Dermis blood vessel endothelial cell (primary cell): ENCODE data around the gene RNF217. TPM values are rescaled to one million over a fixed set of nuclear protein-coding genes. Genes with fewer than 3 reads are reported as not detected.

ENCODE experiments used
- DNase-seq: peaks from one replicate; pipeline ENCODE4 v3.0.0; 2010
- total RNA-seq: library from RNA; depleted of rRNA; stranded (reverse); fragments of >200 nt; gene quantifications from 2 replicates; pipeline ENCODE4 v1.2.3, GENCODE V29; 2014

The RNF217 gene
- total RNA-seq, 1 donor from 2014 or later: 17.5 TPM

DNA sequence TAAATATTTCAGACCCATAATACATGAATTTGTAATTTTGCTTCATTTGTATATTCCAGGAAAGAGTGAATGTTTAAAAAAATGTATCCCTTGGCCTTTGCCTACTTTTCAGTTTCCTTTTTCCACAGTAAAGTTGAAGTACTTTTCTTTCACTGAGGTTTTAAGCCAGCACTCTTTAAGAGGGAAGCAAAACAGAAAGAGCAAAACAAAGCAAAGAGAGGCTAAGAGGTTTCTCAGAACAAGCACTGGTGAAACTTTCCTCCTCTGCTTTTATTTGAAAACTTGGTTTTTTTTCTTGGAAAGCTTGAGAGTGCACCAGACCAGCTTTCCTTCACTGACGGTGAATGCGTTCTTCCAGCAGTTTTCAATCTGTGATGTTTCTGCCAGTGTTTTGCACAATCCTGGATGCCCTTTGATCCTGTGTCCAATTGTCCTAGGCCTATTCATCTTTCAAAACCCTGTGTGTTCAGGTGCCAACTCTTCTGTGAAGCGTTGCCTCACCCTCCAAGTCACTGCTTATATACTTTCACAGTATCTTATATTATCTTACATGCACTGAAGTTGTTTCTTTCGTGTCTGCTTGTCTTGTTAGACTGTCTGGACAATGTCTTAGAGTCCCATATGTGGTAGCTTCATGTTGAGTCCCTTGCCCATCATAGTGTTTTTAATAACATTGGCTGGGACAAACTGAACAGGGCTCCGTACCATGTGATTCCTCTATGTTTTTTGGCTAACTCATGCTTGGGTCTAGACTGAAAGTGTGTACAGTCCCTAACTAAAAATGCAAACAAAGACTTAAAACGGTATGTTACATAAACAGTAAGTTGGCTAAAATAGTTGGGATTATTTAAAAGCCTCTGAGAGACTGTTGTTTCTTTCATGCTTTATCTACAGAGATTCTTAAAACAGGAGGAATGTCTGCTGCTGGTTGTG, 1.9 kb downstream of the RNF217 start:
- DNase-seq: peak; percentile 43

DNA sequence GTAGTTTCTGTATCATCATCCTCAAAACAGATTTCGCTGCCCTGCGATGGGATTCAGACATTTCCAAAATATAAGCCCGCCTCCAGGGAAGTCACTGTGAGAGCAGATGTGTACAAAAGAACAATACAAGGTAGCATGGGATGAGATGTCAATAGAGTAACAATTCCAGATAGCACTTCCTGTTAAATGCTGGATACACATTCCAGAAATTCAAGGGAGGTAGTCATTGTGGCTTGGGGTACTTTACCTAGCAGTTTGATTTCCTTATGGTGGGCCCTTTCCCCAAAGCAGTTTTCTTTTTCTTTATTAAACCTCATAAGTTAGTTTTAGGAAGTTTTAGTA, 2.5 kb downstream of the RNF217 start:
- DNase-seq: peak; percentile 40

GRCh38 chr6:124965424-124965850, 3.2 kb downstream of the RNF217 start:
- peak; percentile 53 for DNase-seq

GRCh38 chr6:124967444-124967843, 5.2 kb downstream of the RNF217 start:
- peak; percentile 11 for DNase-seq

DNA sequence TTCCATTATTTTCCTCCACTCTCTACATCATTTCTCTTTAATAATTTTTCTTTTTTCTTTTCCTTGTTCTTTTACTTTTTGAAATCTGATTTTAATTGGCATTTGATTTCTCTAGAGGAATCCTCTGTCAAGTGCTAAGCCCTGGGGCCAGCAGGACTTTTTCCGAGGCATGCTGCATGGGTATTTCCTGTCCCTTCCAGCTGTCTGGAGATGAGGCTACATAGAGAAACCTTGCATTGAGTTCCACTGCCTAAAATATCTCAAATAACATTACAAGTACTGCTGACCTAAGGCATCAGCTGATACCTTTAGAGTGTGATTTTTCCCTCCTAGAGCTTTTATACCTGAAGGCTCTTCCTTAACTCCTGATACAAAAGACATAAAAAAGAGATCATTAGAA, 6.2 kb downstream of the RNF217 start:
- DNase-seq: peak; percentile 17

- no peak for DNase-seq
Measured at GRCh38 chr6:124970243-124970642, 8.0 kb downstream of the RNF217 start.

- no peak for DNase-seq
Measured at GRCh38 chr6:124970763-124971162, 8.5 kb downstream of the RNF217 start.

- DNase-seq: no peak
Measured at GRCh38 chr6:124973780-124974179, 11.5 kb downstream of the RNF217 start.

DNA sequence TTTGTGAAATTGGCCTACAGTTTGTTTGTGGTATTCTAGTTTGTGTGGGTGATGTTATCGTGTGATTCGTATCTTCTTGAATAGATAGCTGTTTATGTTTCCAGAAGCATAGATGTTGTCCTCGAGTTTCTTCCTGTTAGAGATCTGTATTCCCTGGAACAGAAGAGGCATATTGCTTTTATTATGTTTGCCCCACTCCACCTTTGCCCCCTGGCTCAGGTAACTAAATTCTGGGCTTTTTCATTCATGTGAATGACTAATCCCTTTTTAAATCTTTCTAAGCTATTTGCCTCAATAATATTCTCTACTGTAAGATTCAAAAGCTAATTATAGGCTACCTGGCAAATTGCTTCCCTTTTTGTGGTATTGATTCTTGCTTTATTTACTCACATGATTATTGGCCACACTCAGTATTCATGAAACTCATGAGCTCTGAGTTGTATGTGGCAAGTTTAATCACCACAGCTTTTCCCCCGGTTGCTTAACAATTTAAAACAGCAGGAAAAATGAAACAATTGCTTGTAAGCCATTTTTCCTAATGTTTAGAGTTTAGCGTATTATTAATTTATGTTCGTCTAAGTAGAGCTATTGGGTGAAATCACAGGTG, 12.6 kb downstream of the RNF217 start:
- DNase-seq: no peak

- no peak for DNase-seq
Measured at GRCh38 chr6:124977067-124977908, 15.1 kb downstream of the RNF217 start.

DNA sequence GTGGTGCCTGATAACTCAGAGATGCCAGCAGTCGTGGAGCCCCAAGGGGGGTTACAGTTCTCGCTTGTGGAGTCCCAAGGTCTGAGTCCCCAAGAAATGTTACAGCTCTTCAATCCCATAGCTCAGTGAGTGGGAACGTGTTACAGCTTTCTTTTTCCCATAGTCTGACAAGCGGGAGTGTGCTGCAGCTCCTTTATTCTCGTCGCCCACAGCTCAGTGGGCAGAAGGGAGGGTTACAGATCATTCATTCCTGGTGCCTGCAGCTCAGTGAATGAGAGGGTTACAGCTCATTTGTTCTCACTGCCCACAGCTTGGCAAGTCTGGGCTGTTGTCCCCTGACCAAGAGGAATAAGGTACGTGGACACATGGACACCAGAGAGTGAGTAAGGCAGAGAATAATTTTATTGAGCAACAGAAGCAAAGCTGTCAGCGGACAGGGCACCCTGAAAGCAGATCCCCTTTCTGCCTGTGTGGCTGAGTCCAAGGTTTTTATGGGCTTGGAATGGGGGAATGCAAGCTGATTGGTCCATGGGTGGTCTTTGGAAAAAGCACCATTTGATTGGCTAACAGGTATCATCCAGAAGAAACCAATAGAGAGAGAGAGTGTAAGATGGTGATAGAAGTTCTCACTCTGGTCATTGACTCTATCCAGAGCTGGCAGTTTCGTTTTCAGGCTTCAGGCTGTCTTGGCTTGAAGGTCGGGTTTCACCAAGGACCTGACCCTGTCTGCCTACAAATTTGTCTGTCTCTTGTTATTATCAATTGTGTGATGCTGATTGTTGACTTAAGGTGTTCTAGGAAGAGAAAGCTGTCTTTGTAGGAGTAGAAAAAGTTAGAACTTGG, 16.4 kb downstream of the RNF217 start:
- DNase-seq: no peak

DNA sequence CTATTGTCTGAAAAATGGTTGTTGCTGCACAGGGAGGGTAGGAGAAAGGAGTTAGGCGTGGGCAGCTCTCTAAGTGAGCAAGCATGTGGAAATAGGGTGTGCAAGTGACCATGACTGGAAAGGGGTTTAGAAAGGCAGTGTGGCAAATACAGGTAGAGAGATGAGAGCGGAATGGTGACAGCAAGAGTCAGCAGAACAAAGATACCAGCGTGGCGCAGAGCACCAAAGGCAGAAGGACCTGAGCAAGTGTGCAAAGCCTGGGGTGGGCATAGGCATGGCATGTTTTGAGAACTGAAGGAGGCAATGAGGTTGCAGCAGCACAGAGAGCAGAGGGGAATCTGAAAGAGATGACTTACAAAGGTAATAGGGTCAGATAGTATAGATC, 17.0 kb downstream of the RNF217 start:
- no peak for DNase-seq

GRCh38 chr6:124982669-124983068, 20.4 kb downstream of the RNF217 start:
- no peak for DNase-seq

- DNase-seq: no peak
Measured at GRCh38 chr6:124983383-124984083, 21.3 kb downstream of the RNF217 start.

DNA sequence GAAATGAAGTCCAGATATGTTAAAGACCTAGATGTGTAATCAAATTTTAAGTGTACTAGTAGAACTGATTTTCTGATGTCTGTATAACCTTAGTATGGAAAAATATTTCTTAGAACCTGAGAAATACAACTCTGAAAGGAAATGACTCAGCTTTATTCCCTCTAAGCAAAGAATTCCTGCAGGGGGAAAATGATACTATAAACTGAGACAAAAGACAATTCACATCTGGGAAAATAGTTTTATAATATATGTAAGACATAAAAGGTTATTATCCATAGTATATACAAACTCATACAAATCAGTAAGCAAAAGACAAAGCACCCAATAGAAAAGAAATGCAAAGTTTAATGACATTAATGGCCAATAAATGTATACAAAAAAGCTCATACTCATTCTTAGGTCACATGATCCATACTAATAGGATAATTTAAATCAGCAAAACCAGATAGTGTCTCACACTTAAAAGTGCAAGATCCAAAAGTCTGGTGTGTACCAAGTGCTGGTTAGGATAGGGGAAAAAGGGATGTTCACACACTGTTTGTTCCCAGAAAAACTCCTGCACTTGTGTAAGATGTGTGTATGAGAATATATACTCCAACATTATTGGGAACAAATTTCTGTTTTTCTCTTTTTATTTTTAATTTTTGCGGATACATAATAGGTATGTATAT, 22.6 kb downstream of the RNF217 start:
- peak; percentile 69 for DNase-seq

DNA sequence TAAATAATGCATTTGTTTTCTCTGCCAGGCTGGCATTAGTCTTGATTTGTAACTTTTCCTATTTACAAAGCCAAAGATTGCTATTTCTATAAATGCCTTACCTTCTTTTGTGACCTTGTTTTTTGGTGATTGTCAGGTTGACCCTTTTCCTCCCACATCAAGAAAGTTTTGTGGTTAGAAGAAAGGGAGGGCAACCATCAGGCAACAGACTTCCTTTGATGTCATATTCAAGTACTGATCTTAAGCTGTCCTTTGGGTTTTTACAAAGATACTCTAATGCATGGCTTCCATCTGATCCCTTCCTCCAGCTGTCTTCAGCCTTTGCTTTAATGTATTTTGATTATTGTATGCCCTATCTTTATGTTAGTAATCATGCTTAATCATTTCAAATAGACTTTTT, 23.9 kb downstream of the RNF217 start:
- DNase-seq: no peak

DNA sequence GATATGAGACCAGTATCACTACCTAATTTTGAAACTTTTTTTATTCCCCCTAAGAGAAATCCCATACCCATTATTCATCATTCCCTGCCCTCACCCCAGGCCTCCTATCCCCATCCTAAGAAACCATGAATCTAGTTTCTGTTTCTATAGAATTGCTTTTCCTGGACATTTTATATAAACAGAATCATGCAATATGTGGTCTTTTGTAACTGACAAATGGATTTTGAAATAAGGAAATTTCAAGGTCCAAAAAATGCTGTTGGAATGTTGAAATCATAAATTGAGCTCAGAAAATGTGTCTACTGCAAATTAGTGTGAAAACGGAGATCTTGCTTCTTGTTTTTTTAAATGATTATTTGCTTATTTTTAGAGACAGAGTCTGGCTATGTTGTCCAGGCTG, 25.1 kb downstream of the RNF217 start:
- DNase-seq: no peak

- no peak for DNase-seq
Measured at GRCh38 chr6:124987999-124988591, 25.9 kb downstream of the RNF217 start.

DNA sequence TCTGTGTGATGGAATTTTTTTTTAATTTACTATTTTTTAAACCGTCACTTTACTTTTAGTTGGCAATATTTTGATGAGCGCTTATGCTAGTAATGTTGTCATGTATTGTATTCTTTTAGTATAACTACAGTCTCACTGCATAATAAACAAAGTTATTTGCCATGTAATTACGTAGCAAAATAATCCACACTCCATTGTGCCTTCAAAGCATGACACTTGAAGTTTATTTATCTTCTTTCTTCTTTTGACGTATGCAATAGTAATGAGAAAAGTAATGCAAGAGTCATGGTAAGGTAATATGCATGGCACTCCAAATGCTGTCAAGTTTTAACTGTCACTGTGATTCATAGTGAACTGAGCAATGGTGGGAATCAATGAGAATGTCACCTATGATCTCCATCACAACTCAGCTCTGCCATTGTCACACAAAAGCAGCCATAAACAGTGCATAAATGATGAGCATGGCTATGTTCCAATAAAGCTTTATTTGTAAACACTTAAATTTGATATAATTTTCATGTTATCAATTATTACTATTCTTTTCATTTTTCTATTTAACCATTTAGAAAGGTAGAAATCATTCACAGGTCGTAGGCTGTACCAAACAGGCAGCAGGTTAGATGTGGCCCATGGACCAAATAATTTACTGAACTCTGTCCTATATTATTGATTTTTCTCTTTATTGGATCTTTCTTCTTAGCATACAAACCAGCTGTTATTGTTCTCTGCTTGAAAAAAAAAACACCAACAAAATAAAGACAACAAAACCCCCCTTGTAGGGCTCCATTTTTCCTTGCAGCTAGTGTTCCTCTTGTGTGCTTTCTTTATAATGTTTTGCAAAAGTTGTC, 27.1 kb downstream of the RNF217 start:
- DNase-seq: no peak

GRCh38 chr6:124990988-124991387, 28.8 kb downstream of the RNF217 start:
- no peak for DNase-seq
